HG02973 (cell line): Measurements from ENCODE around the gene DACT3.
"Not testable (repeated sequence)": the region's sequence is repeated elsewhere in the genome, so short reads cannot be mapped to it uniquely, and the experiment has no call there.

Source experiments
- ATAC-seq: cut with Tn5 transposase; IDR thresholded peaks from one replicate; pipeline ENCODE4 v1.9.1; 2021; ENCODE audit warnings: moderate library complexity; ENCODE audit not compliant: unreplicated experiment

DACT3 gene

DNA sequence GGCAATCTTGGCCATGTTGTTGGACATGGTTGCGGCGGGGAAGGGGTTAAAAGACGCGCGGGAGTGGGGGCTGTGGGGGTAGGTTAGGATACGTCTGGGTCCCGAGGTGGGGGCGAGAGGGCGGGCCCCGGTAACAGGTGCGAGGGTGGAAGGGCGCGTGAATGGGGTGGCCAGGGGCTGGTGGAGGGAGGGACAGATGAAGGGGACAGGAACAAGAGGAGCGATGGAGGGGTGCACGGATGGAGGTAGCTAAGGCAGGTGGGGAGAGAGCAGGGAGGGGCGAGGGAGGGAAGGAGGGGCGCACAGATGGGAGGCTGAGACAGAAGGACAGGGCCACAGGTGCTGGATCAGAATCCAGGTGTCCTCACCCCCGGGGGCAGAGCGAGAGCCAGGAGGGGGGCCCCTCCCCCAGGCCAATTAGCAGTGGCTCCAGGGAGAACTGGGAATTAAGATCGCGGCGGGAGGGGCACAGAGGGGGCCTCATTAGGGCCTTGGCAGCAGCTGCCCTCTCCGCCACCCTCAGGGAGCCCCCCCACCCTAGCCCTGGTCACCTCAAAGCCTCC is 26.2 kb downstream of the DACT3 start:
- ATAC-seq = no peak

- peak; percentile 47 for ATAC-seq
Observed at GRCh38 chr19:46634045-46634655, 26.8 kb downstream of the DACT3 start.

GRCh38 chr19:46633130-46633529 is 27.9 kb downstream of the DACT3 start:
- ATAC-seq = no peak

DNA sequence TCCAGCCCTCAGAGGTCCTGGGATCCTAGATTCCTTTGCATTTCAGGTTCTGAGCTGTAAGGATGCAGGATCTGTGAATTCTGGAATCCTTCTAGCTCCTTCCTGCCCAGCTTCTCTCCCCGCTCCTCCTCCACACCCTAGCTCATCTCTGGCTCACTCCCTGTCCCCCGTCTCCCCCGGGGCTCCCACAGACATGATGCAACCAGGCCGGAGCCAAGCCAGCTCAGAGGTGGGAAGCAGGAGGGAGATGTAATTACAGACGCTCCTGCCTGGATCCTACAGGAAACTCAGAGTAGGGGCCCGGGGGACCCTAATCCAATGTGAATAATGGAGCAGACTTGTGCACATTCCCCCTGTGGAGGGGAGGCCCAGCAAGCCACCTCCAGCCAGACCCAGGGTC is 29.5 kb downstream of the DACT3 start:
- ATAC-seq = no peak

DNA sequence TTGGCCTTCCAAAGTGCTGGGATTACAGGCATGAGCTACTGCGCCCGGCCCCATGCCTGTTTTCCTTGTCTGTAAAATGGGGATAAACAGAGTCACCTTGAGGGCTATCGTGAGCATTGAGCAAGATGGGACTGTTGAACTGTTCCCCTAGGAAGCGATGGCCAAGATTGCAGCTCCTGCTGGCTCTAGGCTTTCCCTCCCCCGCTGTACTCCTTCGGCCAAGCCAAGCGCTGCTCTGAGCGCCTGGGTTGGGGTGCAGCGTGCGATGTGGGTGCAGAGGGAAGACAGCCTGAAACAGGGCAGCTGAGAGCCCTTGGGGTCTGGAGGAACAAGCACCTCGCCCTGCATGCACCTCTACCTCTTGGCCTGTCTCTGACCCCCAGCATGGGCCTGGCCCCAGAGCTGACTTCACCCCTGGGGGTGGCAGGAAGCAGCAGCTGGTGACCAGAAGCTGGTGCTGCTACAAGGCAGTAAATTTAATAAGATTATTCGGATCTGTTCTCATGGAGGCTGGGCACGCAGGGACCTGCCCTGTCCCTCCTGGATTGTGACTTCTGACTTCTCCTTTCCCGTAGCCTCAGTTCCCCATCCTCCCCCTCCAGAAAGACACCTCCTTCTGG is 30.3 kb downstream of the DACT3 start:
- ATAC-seq = no peak

GRCh38 chr19:46629546-46630025 is 31.4 kb downstream of the DACT3 start:
- ATAC-seq = no peak

- not testable (repeated sequence) for ATAC-seq
Observed at GRCh38 chr19:46628970-46629369, 32.0 kb downstream of the DACT3 start.

GRCh38 chr19:46626446-46626845 is 34.5 kb downstream of the DACT3 start:
- no peak for ATAC-seq

DNA sequence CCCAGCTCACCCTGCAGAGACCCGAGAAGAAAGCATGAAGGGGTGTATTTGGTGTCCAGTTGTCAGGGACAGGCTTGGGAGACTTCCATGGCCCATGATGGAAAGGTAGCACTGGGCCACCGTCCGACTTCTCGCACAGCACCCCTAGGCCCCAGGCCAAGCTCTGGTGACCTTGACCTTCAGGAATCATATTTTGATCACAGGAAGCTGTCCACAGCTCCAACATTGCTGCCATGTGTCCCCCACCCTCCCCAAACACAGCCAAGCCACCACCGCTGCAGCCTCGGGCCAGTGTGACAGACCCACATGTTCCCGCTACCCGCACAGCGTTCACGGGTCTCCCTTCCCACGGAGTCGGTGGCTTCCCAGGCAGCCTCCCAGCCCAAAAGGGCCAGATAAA is 35.3 kb downstream of the DACT3 start:
- ATAC-seq = no peak

GRCh38 chr19:46624958-46625661 is 35.9 kb downstream of the DACT3 start, which contains the start of gene PTGIR:
Gene PTGIR, minus strand, starts transcription at chr19:46625089. Its CDS starts 864 bp downstream, at chr19:46624225.
- ATAC-seq = no peak

DNA sequence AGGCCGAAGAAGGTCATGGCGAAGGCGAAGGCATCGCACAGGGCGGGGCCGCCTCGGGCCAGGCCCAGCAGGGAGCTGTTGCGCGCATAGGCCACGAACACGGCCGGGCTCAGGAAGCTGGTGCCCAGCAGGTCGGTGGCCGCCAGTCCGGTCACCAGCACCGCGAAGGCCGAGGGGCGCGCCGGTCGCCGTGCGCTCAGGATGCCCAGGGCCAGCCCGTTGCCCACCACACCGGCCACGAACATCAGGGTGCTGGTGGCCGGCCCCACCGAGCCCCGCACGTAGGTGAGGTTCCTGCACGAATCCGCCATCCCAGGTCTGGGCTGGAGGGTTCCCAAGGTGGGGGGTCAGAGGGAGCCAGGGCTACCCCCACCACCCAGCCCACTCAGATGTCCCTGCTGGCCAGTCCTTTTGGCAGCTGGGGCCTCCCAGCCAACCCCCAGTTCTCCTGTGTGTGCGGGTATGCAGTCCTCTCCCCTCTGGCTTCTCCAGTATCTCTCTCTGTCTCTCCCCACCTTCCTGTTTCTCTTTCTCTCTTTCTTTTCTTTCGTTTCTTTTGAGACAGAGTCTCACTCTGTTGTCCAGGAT is 37.0 kb downstream of the DACT3 start:
- no peak for ATAC-seq

DNA sequence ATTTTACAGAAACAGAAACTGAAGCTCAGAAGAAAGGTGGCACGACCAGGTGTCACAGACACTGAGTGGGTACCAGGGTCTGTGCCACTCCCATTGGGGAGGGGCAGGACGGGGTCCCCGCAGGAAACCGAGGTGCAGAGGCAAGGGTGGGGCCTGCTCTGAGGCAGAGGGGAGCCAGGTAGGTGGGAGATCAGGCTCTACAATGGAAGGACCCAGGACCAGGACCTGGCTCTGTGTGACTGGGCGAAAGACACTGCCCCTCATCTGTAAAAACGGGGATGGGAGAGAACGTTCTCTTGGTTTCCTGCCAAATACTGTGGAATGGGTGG is 38.9 kb downstream of the DACT3 start:
- ATAC-seq = no peak

- no peak for ATAC-seq
Observed at GRCh38 chr19:46621191-46622117, 39.5 kb downstream of the DACT3 start.

GRCh38 chr19:46620716-46621115 is 40.3 kb downstream of the DACT3 start:
- no peak for ATAC-seq

- ATAC-seq = no peak
Observed at GRCh38 chr19:46620267-46620666, 40.7 kb downstream of the DACT3 start.

DNA sequence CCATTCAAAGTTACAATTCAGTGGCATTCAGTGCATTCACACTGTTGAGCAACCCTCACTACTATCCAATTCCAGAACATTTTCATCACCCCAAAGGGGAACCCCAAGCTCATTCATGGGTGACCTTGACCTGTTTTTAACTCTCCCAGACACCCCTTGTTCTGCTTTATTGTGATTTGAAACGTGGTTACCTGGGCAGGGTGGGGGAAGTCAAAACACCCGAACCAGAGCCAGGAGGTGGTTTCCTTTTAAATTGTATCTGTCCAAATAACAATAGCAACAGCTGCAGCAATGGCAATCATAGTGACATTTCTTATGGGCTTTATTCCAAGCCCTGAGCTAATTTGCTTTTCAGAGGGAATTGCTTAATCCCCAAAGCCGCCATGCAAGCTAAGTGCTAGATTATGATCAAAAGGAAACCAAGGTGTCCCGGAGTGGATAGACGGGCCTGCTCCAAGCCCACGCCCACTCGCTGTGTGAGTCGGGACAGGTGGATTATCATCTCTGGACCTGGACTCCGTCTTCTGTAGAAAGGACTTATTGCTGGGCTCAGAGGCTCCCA is 42.2 kb downstream of the DACT3 start:
- ATAC-seq = peak; percentile 43

- no peak for ATAC-seq
Observed at GRCh38 chr19:46617601-46618000, 43.4 kb downstream of the DACT3 start.

- no peak for ATAC-seq
Observed at GRCh38 chr19:46616631-46617322, 44.2 kb downstream of the DACT3 start.

DNA sequence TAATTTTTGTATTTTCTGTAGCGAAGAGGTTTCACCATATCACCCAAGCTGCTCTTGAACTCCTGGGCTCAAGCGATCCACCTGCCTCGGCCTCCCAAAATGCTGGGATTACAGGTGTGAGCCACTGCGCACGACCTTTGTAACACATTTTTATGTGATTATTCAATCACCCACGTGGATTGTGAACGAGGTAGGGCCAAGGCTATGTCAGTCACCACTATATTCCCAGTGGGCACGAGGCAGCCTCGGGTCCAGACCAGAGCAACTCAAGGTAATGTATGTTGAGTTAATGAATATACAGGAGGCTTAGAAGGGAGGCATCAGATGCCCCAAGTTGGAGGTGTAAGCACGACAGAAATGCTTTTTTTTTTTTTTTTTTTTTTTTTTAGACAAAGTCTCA is 45.0 kb downstream of the DACT3 start:
- ATAC-seq = no peak
